Effector memory CD4-positive, alpha-beta T cell (primary cell): ENCODE results near the gene SMYD3.
"Not testable (repeated sequence)": the region's sequence is repeated elsewhere in the genome, so short reads cannot be mapped to it uniquely, and the experiment has no call there.

ENCODE experiments used
- DNase-seq, 3 donors: peaks; one replicate each; pipeline ENCODE4 v3.0.0-alpha.2; 2020
- H3K27ac ChIP-seq: 2 replicates; pipeline ENCODE4 v1.7.0; 2013; ENCODE audit warnings: mild to moderate bottlenecking, low read length, moderate library complexity; ENCODE audit not compliant: insufficient read depth, poor library complexity, severe bottlenecking
- H3K27me3 ChIP-seq: replicated peaks from 2 replicates; pipeline ENCODE4 v1.7.0; 2013; ENCODE audit warnings: mild to moderate bottlenecking, low read length; ENCODE audit not compliant: insufficient read depth, control insufficient read depth, poor library complexity, severe bottlenecking
- H3K36me3 ChIP-seq: 2 replicates; pipeline ENCODE4 v1.7.0; 2013; ENCODE audit warnings: mild to moderate bottlenecking, low read length, moderate library complexity; ENCODE audit not compliant: control insufficient read depth, insufficient read depth
- H3K4me1 ChIP-seq: 2 replicates; pipeline ENCODE4 v1.7.0; 2013; ENCODE audit warnings: low read length, mild to moderate bottlenecking; ENCODE audit not compliant: control insufficient read depth, insufficient read depth, poor library complexity, severe bottlenecking
- H3K4me3 ChIP-seq: 2 replicates; pipeline ENCODE4 v1.7.0; 2013; ENCODE audit warnings: low read length, low read depth, mild to moderate bottlenecking; ENCODE audit not compliant: insufficient read depth, poor library complexity, severe bottlenecking
- H3K9me3 ChIP-seq: 2 replicates; pipeline ENCODE4 v1.7.0; 2013; ENCODE audit warnings: mild to moderate bottlenecking, low read length, moderate library complexity; ENCODE audit not compliant: control insufficient read depth

The SMYD3 gene

DNA sequence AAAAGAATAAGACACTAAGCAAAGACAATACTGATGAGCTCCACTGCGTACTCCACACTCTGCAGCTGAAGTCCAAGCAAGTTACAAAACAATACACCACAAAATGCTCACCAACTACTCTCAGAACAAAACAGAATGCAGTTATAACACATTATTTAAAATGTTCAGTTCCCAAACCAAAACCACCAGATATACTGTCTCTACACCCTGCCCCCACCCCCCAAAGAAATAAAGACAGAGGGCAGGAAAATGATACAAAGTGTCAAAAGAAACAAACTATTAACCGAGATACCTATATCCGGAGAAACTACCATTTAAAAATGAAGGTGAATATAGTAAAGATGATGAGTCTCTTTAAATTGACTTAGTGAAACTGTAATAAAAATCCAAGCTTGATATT is 729.3 kb downstream of the SMYD3 start:
- Histone ChIP-seq H3K27ac (no peak overlapping the region), H3K36me3 (no peaks in the 10 kb centered on the region), H3K27me3 (no peaks in the 10 kb centered on the region), H3K9me3 (no peaks in the 10 kb centered on the region), H3K4me3 (no peak overlapping the region), H3K4me1 (no peaks in the 10 kb centered on the region)
- no peak for DNase-seq

DNA sequence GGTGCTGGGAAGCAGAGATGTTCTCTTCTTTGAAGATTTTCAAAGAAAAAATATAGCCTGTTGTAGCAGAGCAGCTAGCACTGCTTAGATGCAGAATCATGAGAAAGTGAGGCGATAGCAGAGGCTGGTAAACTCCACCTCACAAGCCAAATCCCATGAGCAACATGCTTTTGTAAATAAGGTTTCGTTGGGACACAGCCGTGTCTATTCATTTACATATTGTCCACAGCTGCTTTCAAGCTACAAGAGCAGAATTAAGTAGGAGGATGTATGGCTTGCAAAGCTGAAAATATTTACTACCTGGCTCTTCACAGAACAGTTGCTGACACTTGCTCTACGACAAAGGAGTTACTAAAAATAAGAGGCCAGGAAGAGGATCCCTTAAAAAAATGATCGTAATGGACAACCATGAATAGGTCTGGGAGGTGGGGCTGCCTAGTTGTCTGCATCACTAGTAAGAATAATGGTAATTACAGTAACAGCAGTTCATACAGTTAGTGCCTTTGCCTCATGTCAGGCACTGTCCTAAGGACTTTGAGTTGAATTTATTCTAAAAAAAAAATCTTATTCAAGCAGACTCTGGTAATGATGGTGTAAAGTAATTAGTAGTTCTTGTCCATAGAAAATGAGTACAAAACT is 730.3 kb downstream of the SMYD3 start:
- H3K27ac ChIP-seq, result no peak overlapping the region
- DNase-seq, result no peak

DNA sequence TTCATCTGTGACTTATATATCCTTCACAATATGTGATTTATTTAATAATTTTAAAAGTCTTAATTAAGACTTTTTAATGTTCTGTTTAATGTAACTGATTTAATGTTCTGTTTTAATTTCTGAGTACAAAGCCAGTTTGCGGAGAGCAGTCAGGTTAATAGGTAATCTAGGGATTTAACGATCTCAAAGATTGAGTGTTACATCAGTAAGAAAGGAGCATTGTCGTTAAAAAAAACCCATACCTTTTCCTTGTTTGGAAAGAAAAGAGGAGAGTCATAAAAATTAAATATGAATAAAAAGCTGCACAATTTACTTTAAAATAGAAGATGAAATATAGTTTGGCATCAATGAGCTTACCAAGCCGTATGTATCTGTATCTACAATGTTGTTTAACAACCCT is 730.9 kb downstream of the SMYD3 start:
- H3K36me3 ChIP-seq, result no peaks in the 10 kb centered on the region
- H3K27me3 ChIP-seq, result no peaks in the 10 kb centered on the region
- no peaks in the 10 kb centered on the region for H3K4me1 ChIP-seq
- DNase-seq, result no peak
- no peak overlapping the region for H3K27ac ChIP-seq
- no peak overlapping the region for H3K4me3 ChIP-seq
- no peaks in the 10 kb centered on the region for H3K9me3 ChIP-seq

More for the DNA sequence above, 730.3 kb downstream of the SMYD3 start:
- no peaks in the 10 kb centered on the region for H3K9me3 ChIP-seq
- H3K36me3 ChIP-seq, result no peaks in the 10 kb centered on the region
- no peaks in the 10 kb centered on the region for H3K4me1 ChIP-seq
- no peak overlapping the region for H3K4me3 ChIP-seq
- H3K27me3 ChIP-seq, result no peaks in the 10 kb centered on the region

DNA sequence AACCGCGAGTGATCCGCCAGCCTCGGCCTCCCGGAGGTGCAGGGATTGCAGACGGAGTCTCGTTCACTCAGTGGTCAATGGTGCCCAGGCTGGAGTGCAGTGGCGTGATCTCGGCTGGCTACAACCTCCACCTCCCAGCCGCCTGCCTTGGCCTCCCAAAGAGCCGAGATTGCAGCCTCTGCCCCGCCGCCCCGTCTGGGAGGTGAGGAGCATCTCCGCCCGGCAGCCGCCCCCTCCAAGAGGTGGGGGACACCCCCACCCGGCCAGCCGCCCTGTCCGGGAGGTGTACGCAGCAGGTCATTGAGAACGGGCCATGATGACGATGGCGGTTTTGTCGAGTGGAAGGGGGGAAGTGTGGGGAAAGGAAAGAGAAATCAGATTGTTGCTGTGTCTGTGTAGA is 732.1 kb downstream of the SMYD3 start:
- H3K36me3 ChIP-seq, H3K27ac ChIP-seq, H3K4me3 ChIP-seq, H3K4me1 ChIP-seq, DNase-seq, H3K27me3 ChIP-seq, H3K9me3 ChIP-seq: not testable (repeated sequence)

DNA sequence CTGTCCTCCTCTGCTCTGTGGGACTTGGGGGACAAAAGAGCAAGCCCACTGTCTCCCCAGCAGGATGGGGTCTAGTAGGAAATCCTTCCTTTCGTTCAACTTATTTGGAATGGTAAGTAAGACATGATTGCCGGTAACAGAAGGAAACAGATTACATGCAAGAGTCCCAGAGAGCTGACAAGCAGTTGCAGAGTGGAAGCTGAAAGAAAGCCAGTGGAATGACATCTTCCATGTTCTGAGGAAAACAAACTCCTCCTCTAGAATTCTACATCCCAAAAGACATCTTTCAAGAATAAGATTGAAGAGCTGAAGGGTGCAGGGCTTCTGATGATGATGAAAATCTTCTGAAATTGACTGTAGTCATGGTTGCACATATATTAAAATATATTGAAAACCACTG is 732.9 kb downstream of the SMYD3 start:
- no peak overlapping the region for H3K27ac ChIP-seq
- no peak for DNase-seq
- no peaks in the 10 kb centered on the region for H3K27me3 ChIP-seq
- H3K4me1 ChIP-seq, result no peaks in the 10 kb centered on the region
- H3K36me3 ChIP-seq, result no peaks in the 10 kb centered on the region
- H3K9me3 ChIP-seq, result no peaks in the 10 kb centered on the region
- no peak overlapping the region for H3K4me3 ChIP-seq

- no peak for DNase-seq
- Histone ChIP-seq H3K27me3 (no peaks in the 10 kb centered on the region), H3K27ac (no peak overlapping the region), H3K36me3 (no peaks in the 10 kb centered on the region), H3K4me1 (no peaks in the 10 kb centered on the region), H3K4me3 (no peak overlapping the region), H3K9me3 (no peaks in the 10 kb centered on the region)
These were observed 733.7 kb downstream of the SMYD3 start for GRCh38 chr1:245773344-245773743.

GRCh38 chr1:245772739-245773138 is 734.3 kb downstream of the SMYD3 start:
- no peaks in the 10 kb centered on the region for H3K27me3 ChIP-seq
- H3K9me3 ChIP-seq, result no peaks in the 10 kb centered on the region
- DNase-seq, result no peak
- H3K27ac ChIP-seq, result no peak overlapping the region
- no peaks in the 10 kb centered on the region for H3K36me3 ChIP-seq
- no peak overlapping the region for H3K4me3 ChIP-seq
- H3K4me1 ChIP-seq, result no peaks in the 10 kb centered on the region

DNA sequence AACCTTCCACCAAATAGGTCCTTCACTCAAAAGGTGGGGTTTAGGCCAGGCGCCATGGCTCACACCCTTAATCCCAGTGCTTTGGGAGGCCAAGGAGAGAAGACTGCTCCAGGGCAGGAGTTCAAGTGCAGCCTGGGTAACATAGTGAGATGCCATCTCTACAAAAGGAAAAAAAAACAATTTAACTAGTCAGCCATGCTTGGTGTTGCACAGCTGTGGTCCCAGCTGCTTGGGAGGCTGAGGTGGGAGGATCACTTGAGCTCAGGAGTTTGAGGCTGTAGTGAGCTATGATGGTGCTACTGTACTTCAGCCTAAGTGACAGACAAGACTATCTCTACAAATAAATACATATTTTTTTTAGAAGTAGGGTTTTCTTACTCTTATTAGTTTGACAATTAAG is 734.8 kb downstream of the SMYD3 start:
- peaks cover 2% of the 10 kb centered on the region for H3K36me3 ChIP-seq
- no peaks in the 10 kb centered on the region for H3K9me3 ChIP-seq
- H3K4me3 ChIP-seq, result no peak overlapping the region
- no peak for DNase-seq
- H3K4me1 ChIP-seq, result no peaks in the 10 kb centered on the region
- no peak overlapping the region for H3K27ac ChIP-seq
- no peaks in the 10 kb centered on the region for H3K27me3 ChIP-seq

GRCh38 chr1:245771511-245772281 is 735.4 kb downstream of the SMYD3 start:
- Histone ChIP-seq H3K4me3 (no peak overlapping the region), H3K27me3 (no peaks in the 10 kb centered on the region), H3K36me3 (peaks cover 5% of the 10 kb centered on the region), H3K4me1 (no peaks in the 10 kb centered on the region), H3K27ac (no peak overlapping the region), H3K9me3 (no peaks in the 10 kb centered on the region)
- DNase-seq, result no peak

- no peak overlapping the region for H3K4me3 ChIP-seq
- H3K36me3 ChIP-seq, result peaks cover 5% of the 10 kb centered on the region
- DNase-seq, result no peak
- H3K27ac ChIP-seq, result no peak overlapping the region
- H3K27me3 ChIP-seq, result no peaks in the 10 kb centered on the region
- no peaks in the 10 kb centered on the region for H3K9me3 ChIP-seq
- H3K4me1 ChIP-seq, result no peaks in the 10 kb centered on the region
These were observed 736.9 kb downstream of the SMYD3 start for GRCh38 chr1:245770156-245770555.
